ENCODE data around the gene PTGR3.

DNA sequence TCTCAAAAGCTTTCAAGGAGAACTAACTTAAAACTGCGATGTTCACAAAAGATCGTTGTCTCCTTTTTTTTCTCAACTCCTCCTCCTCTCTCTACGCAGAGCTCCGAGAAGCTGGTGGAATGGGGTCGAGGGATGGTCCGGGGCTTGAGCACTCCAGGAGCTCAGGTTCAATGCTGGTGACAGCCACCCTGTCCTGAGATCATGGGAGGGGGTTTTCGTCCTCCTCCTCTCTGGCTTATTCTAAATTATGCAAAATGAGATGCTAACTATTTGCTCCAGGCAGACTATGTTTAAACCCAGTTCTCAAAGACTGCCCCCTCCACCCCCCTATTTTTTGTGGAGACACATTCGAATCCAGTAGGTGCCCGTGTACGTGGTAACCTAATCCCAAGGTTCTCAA lies 13.5 kb upstream of the PTGR3 start:
- TF ChIP-seq, protein P1, sequence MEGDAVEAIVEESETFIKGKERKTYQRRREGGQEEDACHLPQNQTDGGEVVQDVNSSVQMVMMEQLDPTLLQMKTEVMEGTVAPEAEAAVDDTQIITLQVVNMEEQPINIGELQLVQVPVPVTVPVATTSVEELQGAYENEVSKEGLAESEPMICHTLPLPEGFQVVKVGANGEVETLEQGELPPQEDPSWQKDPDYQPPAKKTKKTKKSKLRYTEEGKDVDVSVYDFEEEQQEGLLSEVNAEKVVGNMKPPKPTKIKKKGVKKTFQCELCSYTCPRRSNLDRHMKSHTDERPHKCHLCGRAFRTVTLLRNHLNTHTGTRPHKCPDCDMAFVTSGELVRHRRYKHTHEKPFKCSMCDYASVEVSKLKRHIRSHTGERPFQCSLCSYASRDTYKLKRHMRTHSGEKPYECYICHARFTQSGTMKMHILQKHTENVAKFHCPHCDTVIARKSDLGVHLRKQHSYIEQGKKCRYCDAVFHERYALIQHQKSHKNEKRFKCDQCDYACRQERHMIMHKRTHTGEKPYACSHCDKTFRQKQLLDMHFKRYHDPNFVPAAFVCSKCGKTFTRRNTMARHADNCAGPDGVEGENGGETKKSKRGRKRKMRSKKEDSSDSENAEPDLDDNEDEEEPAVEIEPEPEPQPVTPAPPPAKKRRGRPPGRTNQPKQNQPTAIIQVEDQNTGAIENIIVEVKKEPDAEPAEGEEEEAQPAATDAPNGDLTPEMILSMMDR (IDR thresholded peaks at IDR 0.05; ENCODE audit: borderline replicate concordance, extremely low read depth, low read length, poor library complexity, severe bottlenecking): no peak
- no peak for TF ChIP-seq EZH2 (IDR thresholded peaks at IDR 0.05; ENCODE audit: borderline replicate concordance, low read depth, low read length, severe bottlenecking)
